ENCODE data around the gene SLC6A11. TPM values are rescaled to one million over a fixed set of nuclear protein-coding genes. Genes with fewer than 3 reads are reported as not detected.
A peak's percentile ranks its signal among the peaks of the same experiment; 100 is the strongest.

The SLC6A11 gene
- total and polyA plus RNA-seq, 2 of the 13 experiments (the other 11 are each of a cell fraction or from before 2014, with no cell fraction given): 17.9 to 34.5 TPM

DNA sequence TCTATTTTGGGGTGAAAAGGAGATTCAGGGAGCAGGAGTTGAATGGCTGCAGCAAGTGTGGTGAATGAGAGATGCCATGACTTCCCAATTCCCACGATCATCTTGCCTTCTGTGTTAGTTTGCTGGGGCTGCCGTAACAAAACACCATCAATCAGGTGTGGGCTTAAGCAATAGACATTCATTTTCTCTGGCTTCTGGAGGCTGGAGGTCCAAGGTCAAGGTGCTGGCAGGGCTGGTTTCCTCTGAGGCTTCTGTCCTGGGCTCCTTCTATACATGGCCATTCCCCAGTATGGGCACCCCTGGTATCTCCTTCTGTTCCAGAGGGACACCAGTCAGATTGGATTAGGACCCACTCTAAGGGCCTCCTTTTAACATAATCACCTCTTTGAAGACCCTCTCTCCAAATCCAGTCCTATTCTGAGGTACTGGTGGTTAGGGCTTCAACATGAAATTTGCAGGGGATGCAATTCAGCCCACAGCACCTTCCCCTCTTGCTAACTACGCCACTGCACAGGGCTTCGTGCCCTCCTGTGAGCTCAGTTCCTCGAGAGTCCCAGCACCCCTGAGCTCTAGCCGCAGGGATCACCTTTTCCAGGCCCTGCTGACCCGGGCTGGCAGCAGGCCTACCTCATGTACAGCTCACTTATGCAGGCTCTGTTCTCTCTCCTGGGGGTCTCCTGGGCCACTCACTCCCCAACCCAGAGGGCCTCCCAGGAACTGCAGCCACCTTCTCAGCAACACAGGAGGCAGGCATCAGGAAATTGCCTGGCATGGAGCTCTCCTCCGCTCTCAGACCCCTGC, 37.3 kb upstream of the SLC6A11 start:
- TF ChIP-seq RXRA (CRISPR knock-in tag; IDR thresholded peaks at IDR 0.05): no peak
- TF ChIP-seq ZZZ3 (CRISPR knock-in tag; IDR thresholded peaks at IDR 0.05; ENCODE audit: borderline replicate concordance): no peak
- no peak for TF ChIP-seq EED (CRISPR knock-in tag; IDR thresholded peaks at IDR 0.05)
- no peak for TF ChIP-seq ZNF260 (CRISPR knock-in tag; IDR thresholded peaks at IDR 0.05; ENCODE audit: borderline replicate concordance, low read depth)
- TF ChIP-seq AGO1 (IDR thresholded peaks at IDR 0.05; ENCODE audit: low read depth, low read length, poor library complexity, severe bottlenecking): no peak
- TF ChIP-seq MTA3 (CRISPR knock-in tag; IDR thresholded peaks at IDR 0.05): no peak
- no peak for TF ChIP-seq SUZ12 (IDR thresholded peaks at IDR 0.05; ENCODE audit: low read depth, low read length)
- TF ChIP-seq, protein P1, sequence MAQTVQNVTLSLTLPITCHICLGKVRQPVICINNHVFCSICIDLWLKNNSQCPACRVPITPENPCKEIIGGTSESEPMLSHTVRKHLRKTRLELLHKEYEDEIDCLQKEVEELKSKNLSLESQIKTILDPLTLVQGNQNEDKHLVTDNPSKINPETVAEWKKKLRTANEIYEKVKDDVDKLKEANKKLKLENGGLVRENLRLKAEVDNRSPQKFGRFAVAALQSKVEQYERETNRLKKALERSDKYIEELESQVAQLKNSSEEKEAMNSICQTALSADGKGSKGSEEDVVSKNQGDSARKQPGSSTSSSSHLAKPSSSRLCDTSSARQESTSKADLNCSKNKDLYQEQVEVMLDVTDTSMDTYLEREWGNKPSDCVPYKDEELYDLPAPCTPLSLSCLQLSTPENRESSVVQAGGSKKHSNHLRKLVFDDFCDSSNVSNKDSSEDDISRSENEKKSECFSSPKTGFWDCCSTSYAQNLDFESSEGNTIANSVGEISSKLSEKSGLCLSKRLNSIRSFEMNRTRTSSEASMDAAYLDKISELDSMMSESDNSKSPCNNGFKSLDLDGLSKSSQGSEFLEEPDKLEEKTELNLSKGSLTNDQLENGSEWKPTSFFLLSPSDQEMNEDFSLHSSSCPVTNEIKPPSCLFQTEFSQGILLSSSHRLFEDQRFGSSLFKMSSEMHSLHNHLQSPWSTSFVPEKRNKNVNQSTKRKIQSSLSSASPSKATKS (CRISPR knock-in tag; IDR thresholded peaks at IDR 0.05): no peak
- TF ChIP-seq ZNF18 (CRISPR knock-in tag; IDR thresholded peaks at IDR 0.05; ENCODE audit: insufficient replicate concordance): no peak
- TF ChIP-seq ZNF549 (CRISPR knock-in tag; IDR thresholded peaks at IDR 0.05): no peak
- no peak for TF ChIP-seq DNMT1 (CRISPR knock-in tag; IDR thresholded peaks at IDR 0.05)
- no peak for TF ChIP-seq ELF1 (CRISPR knock-in tag; IDR thresholded peaks at IDR 0.05)
- no peak for TF ChIP-seq ZNF331 (CRISPR knock-in tag; IDR thresholded peaks at IDR 0.05)
- no peak for TF ChIP-seq GATAD2A (CRISPR knock-in tag; IDR thresholded peaks at IDR 0.05)
- Histone ChIP-seq H3K9me3 (ENCODE audit: low read length) (no peaks in the 10 kb centered on the region), H3K79me2 (ENCODE audit: insufficient read depth, low read length) (no peaks in the 10 kb centered on the region), H3K4me1 (ENCODE audit: insufficient read depth, low read length) (peaks cover 8% of the 10 kb centered on the region; the same call in 1 of the 2 replicates), H3K27me3 (ENCODE audit: control insufficient read depth in 1 of 2, insufficient read depth in 2 of 2, low read length in 2 of 2) (peaks cover 0 to 4% of the 10 kb centered on the region in 2 experiments; a peak in 2 of 5 replicates), H3K9ac (ENCODE audit: insufficient read depth, low read depth, low read length) (no peak overlapping the region), H3K27ac (ENCODE audit: extremely low read length, insufficient read depth, low read length) (no peak overlapping the region), H3K4me2 (ENCODE audit: low read depth, low read length) (no peak overlapping the region), H4K20me1 (ENCODE audit: insufficient read depth, low read length) (no peaks in the 10 kb centered on the region), H3K36me3 (replicated peaks in 1 of 2; ENCODE audit: control insufficient read depth in 1 of 2, insufficient read depth in 2 of 2, low read length in 2 of 2) (no peaks in the 10 kb centered on the region), H3K4me3 (replicated peaks in 1 of 3; ENCODE audit: insufficient read depth in 1 of 3, low read depth in 2 of 3, low read length in 3 of 3) (no peak overlapping the region), H2AFZ (ENCODE audit: low read length) (no peak overlapping the region)
- no peak for DNase-seq (ENCODE audit: low spot score)
- ATAC-seq: peak; percentile 65
- POLR2A ChIA-PET: no interaction called here
- intact Hi-C loops (cut with micrococcal nuclease; ENCODE audit: unreplicated experiment): no loop called here
- in situ Hi-C loops (cut with HindIII; ENCODE audit: extremely low pct_ligation_motif_present, low pct_unique_long_range_greater_than_20kb): no loop called here
- CTCF ChIA-PET (ENCODE audit: low intra/inter-chr PET ratio, low total read pairs): no interaction called here
- no peak for FAIRE-seq
- WGBS (ENCODE audit: low lambda C conversion rate): 41% methylated on average over 5 of the region's 8 CpGs
- no TSS peak for BruUV-seq (replicated peaks)

All from HepG2 (cell line).